ENCODE data around the gene MGA.

DNA sequence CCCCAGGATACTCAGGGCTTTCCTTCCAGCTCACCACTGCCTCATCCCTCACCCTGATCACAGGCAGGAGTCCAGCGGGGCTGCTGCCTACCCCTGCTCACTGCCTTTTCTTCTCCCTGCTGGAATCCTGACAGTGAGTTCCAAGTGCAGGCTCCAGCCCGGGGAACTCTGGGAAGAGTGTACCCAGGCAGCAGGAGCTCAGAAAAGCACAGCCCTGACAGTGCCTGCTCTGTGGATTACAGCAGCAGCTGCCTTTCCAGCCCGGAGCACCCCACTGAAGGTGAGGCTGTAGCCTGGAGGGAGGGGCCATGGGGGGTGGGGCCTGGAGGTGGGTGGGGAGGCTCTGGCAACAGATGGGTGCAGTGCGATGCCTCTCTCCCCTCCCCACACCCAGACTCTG, 161.6 kb downstream of the MGA start:
- TF ChIP-seq SP1 (CRISPR knock-in tag; conservative IDR thresholded peaks at IDR 0.05) (no peak), FOXJ3 (CRISPR knock-in tag; IDR thresholded peaks at IDR 0.05; ENCODE audit: borderline replicate concordance) (no peak), ZNF281 (CRISPR knock-in tag; IDR thresholded peaks at IDR 0.05) (no peak)
- TF ChIP-seq, protein P1, sequence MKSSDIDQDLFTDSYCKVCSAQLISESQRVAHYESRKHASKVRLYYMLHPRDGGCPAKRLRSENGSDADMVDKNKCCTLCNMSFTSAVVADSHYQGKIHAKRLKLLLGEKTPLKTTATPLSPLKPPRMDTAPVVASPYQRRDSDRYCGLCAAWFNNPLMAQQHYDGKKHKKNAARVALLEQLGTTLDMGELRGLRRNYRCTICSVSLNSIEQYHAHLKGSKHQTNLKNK (CRISPR knock-in tag; IDR thresholded peaks at IDR 0.05): no peak
- TF ChIP-seq, protein P2, sequence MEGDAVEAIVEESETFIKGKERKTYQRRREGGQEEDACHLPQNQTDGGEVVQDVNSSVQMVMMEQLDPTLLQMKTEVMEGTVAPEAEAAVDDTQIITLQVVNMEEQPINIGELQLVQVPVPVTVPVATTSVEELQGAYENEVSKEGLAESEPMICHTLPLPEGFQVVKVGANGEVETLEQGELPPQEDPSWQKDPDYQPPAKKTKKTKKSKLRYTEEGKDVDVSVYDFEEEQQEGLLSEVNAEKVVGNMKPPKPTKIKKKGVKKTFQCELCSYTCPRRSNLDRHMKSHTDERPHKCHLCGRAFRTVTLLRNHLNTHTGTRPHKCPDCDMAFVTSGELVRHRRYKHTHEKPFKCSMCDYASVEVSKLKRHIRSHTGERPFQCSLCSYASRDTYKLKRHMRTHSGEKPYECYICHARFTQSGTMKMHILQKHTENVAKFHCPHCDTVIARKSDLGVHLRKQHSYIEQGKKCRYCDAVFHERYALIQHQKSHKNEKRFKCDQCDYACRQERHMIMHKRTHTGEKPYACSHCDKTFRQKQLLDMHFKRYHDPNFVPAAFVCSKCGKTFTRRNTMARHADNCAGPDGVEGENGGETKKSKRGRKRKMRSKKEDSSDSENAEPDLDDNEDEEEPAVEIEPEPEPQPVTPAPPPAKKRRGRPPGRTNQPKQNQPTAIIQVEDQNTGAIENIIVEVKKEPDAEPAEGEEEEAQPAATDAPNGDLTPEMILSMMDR (IDR thresholded peaks at IDR 0.05): no peak

Data from WTC11 (cell line).